ENCODE results near the gene PTGES.

The PTGES gene

DNA sequence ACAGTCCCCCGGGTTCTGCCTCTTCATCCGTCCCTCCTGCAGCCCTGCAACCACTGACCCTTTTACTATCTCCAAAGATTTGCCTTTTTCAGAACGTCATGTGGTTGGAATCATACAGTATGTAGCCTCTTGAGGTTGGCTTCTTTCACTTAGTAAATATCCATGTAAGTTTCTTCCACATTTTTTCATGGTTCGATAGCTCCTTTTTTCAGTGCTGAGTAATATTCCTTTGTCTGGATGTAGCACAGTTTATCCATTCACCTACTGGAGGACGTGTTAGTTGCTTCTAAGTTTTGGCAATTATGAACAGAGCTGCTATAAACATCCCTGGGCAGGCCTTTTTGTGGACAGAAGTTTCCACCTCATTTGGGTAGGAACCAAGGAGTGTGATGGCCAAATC is 60.3 kb downstream of the PTGES start:
- H3K9ac ChIP-seq (ENCODE audit: low read length) = no peak overlapping the region
- H3K79me1 ChIP-seq (replicated peaks; ENCODE audit: low read length, poor library complexity, severe bottlenecking) = no peaks in the 10 kb centered on the region
- H2BK12ac ChIP-seq (ENCODE audit: low read length in 2 of 2) = no peak overlapping the region
- DNase-seq = no peak
- H4K91ac ChIP-seq (ENCODE audit: low read length) = no peak overlapping the region
- H3K23ac ChIP-seq (ENCODE audit: low read length in 2 of 2) = peak overlapping the region in 1 of 2 experiments; percentile 11
- WGBS = 90% methylated on average over 4 of the region's 5 CpGs
- H3K4ac ChIP-seq (ENCODE audit: low read depth in 1 of 2, low read length in 2 of 2) = no peak overlapping the region
- H3K36me3 ChIP-seq (ENCODE audit: control insufficient read depth in 1 of 2, insufficient read depth in 2 of 2, low read depth in 1 of 2, low read length in 2 of 2) = peaks cover 0 to 6% of the 10 kb centered on the region in 2 experiments
- peaks cover 8% of the 10 kb centered on the region for H3K4me1 ChIP-seq (ENCODE audit: control insufficient read depth, insufficient read depth, low read depth, low read length)
- H2AK5ac ChIP-seq (ENCODE audit: low read length, severe bottlenecking) = no peak overlapping the region
- H3K14ac ChIP-seq (ENCODE audit: low read length in 2 of 2) = no peak overlapping the region
- H3K27ac ChIP-seq (ENCODE audit: low read length, poor library complexity, severe bottlenecking) = no peak overlapping the region
- H2BK5ac ChIP-seq (ENCODE audit: low read depth, low read length, poor library complexity, severe bottlenecking) = no peak overlapping the region
- peaks cover 0 to 43% of the 10 kb centered on the region in 2 experiments for H3K27me3 ChIP-seq (ENCODE audit: control insufficient read depth in 1 of 2, insufficient read depth in 1 of 2, low read length in 2 of 2)
- no peak overlapping the region for H4K8ac ChIP-seq (ENCODE audit: low read length)
- H3K4me3 ChIP-seq (ENCODE audit: insufficient read depth in 1 of 2, low read depth in 1 of 2, low read length in 2 of 2) = no peak overlapping the region
- no peak overlapping the region for H3K4me2 ChIP-seq (ENCODE audit: low read length, poor library complexity, severe bottlenecking)
- no peak overlapping the region for H2AFZ ChIP-seq (ENCODE audit: low read depth, low read length)
- no peak overlapping the region for H2BK15ac ChIP-seq (ENCODE audit: low read depth, poor library complexity, severe bottlenecking)
- no peaks in the 10 kb centered on the region for H3K9me3 ChIP-seq (ENCODE audit: control insufficient read depth, low read length)
- no peak overlapping the region for H3K18ac ChIP-seq (ENCODE audit: low read depth in 1 of 2, low read length in 2 of 2)
- H2BK120ac ChIP-seq (ENCODE audit: low read depth, low read length) = no peak overlapping the region

Measured in mesenchymal stem cell (in vitro differentiated cells and primary cell).